ENCODE measurements around the gene RRM2.

DNA sequence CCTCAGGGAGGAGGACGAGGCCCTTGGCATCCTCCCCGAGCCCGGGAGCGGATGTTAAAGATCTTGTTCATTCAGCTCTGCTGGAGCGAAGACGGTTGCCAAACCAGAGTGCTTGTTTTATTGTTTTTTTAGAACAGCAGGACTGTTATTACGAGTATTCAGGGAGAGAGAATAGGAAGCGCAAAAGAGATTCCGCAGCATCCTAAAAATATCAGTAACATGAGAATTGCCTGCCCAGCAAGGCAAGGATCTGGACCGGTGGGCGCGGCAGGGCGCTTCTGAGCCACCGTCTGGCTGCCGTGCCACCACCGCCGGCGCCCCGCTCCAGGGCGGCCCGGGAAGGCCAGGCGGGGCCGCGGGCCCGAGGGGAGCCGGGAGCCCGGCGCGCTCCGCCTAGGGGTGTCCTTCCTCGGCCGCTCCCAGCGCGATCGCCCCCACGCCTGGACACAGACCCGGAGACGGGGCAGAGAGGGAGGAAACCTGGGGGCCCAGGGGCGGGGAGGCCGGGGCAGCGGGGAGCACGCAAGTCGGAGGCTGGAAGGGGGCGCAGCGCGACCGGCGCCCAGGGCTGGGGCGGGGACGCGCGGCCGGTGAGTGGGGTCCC is 43.2 kb upstream of the RRM2 start:
- no peak for TF ChIP-seq GATA2 (IDR thresholded peaks at IDR 0.05; ENCODE audit: low read depth, low read length)
- TF ChIP-seq GATA3 (IDR thresholded peaks at IDR 0.05; ENCODE audit: low read depth, low read length): no peak
